Adipocyte (in vitro differentiated cells): ENCODE data around the gene YJU2.
A peak's percentile ranks its signal among the peaks of the same experiment; 100 is the strongest.
"Not testable (repeated sequence)": the region's sequence is repeated elsewhere in the genome, so short reads cannot be mapped to it uniquely, and the experiment has no call there.

ENCODE experiments used
- DNase-seq: peaks from one replicate; pipeline ENCODE4 v3.0.0-alpha.2; 2015; ENCODE audit warnings: low read depth
- H3K27me3 ChIP-seq: replicated peaks from 2 replicates; pipeline ENCODE4 v1.7.0; 2013; ENCODE audit warnings: mild to moderate bottlenecking, low read length, moderate library complexity; ENCODE audit not compliant: control insufficient read depth, insufficient read depth
- H3K36me3 ChIP-seq: 2 replicates; pipeline ENCODE4 v1.7.0; 2013; ENCODE audit warnings: low read length, mild to moderate bottlenecking, moderate library complexity; ENCODE audit not compliant: control insufficient read depth, insufficient read depth, severe bottlenecking
- H3K4me1 ChIP-seq: 2 replicates; pipeline ENCODE4 v1.7.0; 2013; ENCODE audit warnings: mild to moderate bottlenecking, low read length, moderate library complexity; ENCODE audit not compliant: control insufficient read depth, insufficient read depth
- H3K4me3 ChIP-seq: 2 replicates; pipeline ENCODE4 v1.7.0; 2013; ENCODE audit warnings: mild to moderate bottlenecking, low read length, moderate library complexity
- H3K9ac ChIP-seq: 2 replicates; pipeline ENCODE4 v1.7.0; 2013; ENCODE audit warnings: mild to moderate bottlenecking, low read length, moderate library complexity
- H3K9me3 ChIP-seq: 2 replicates; pipeline ENCODE4 v1.7.0; 2013; ENCODE audit warnings: mild to moderate bottlenecking, low read length, moderate library complexity; ENCODE audit not compliant: control insufficient read depth

YJU2 gene

DNA sequence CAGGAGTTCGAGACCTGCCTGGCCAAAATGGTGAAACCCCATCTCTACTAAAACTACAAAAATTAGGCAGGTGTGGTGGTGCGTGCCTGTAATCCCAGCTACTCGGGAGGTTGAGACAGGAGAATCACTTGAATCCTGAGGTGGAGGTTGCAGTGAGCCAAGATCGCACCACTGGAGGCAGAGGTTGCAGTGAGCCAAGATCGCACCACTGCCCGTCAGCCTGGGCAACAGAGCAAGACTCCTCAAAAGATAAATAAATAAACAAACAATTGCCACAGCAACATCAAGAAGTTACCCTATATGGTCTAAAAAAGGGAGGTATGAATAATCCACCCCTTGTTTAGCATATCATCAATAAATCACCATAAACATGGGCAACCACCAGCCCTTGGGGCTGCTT, 942 bp upstream of the YJU2 start:
- H3K9ac ChIP-seq, H3K9me3 ChIP-seq, H3K4me1 ChIP-seq, H3K27me3 ChIP-seq, DNase-seq: not testable (repeated sequence)
- H3K4me3 ChIP-seq: peak overlapping the region; percentile 91
- H3K36me3 ChIP-seq: peaks cover 20% of the 10 kb centered on the region

DNA sequence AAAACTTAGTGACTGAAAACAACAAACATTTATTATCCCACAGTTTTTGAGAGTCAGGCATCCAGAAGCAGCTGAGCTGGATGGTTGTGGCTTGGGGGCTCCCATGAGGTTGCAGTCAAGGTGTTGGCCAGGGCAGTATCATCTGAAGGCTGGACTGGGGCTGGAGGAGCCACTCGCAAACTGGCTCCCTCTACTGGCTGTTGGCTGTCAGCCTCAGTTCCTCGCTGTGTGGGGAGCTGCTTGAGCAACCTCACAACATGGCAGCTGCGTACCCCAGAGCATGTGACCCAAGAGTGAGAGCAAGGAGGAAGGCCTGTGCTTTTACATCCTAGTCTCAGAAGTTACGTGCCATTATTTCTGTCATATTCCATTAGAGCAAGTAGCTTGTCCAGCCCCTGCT, 9.7 kb downstream of the YJU2 start:
- H3K4me1 ChIP-seq: no peaks in the 10 kb centered on the region
- no peak overlapping the region for H3K4me3 ChIP-seq
- H3K9me3 ChIP-seq: peaks cover 4% of the 10 kb centered on the region
- H3K36me3 ChIP-seq: peaks cover 59% of the 10 kb centered on the region
- no peak for DNase-seq
- H3K9ac ChIP-seq: no peak overlapping the region
- H3K27me3 ChIP-seq: no peaks in the 10 kb centered on the region

DNA sequence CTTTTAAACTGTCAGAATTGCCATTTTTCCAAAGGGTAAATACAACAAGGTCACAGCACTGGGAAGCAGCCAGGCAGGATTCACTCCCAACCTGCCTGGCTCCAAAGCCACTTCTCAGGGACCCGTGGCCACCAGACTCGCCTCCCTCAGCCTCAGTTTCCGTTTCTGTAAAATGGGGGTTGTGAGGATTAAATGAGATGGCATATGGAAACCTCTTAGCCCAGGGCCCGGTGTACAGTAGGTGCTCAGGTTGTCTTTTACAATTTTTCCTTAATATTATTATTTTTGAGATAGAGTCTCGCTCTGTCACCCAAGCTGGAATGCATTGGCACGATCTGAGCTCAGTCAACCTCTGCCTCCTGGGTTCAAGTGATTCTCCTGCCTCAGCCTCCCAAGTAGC, 10.1 kb downstream of the YJU2 start:
- H3K4me3 ChIP-seq: no peak overlapping the region
- H3K9ac ChIP-seq: no peak overlapping the region
- no peaks in the 10 kb centered on the region for H3K4me1 ChIP-seq
- peaks cover 56% of the 10 kb centered on the region for H3K36me3 ChIP-seq
- no peak for DNase-seq
- peaks cover 4% of the 10 kb centered on the region for H3K9me3 ChIP-seq
- H3K27me3 ChIP-seq: no peaks in the 10 kb centered on the region

DNA sequence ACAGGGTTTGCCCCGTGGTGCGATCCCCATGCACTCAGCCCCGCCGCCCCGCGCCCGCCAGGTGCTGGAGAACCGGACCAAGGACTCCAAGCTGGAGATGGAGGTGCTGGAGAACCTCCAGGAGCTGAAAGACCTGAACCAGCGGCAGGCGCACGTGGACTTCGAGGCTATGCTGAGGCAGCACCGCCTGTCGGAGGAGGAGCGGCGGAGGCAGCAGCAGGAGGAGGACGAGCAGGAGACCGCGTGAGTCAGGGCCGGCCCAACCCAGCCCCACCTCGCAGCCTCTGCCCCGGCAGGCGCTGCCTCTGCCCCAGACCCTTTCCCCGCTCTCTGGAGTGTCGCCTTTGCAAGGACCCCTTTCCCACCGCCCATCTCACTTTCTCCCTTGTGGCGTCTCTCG, 11.3 kb downstream of the YJU2 start:
- peaks cover 55% of the 10 kb centered on the region for H3K36me3 ChIP-seq
- H3K4me1 ChIP-seq: no peaks in the 10 kb centered on the region
- H3K9ac ChIP-seq: no peak overlapping the region
- no peak overlapping the region for H3K4me3 ChIP-seq
- no peak for DNase-seq
- peaks cover 4% of the 10 kb centered on the region for H3K9me3 ChIP-seq
- no peaks in the 10 kb centered on the region for H3K27me3 ChIP-seq

DNA sequence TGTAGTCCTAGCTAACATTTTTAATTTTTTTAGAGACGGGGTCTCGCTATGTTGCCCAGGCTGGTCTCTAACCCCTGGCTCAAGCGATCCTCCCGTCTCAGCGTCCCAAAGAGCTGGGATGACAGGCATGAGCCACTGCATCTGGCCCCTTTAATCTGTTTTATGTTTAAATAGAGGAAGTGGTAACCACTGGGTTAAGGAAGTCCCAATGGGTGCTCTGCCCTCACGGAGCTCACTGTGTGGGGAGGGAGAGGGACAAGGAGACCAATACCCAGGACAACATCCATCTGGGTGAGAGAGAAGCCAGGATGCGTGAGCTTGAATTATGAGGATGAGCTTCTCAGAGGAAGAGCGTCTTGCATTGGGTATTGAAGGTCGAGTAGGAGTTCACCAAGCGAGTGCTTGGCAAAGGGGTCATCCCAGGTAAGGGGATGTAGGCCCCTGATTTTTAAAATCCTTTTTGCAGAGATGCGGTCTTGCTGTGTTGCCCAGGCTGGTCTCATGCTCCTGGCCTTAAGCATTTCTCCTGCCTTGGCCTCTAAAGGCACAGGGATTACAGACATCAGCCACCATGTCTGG, 13.8 kb downstream of the YJU2 start:
- Histone ChIP-seq H3K4me1 (no peaks in the 10 kb centered on the region), H3K9ac (no peak overlapping the region), H3K36me3 (peaks cover 42% of the 10 kb centered on the region), H3K9me3 (peaks cover 4% of the 10 kb centered on the region), H3K4me3 (no peak overlapping the region), H3K27me3 (no peaks in the 10 kb centered on the region)
- DNase-seq: no peak

DNA sequence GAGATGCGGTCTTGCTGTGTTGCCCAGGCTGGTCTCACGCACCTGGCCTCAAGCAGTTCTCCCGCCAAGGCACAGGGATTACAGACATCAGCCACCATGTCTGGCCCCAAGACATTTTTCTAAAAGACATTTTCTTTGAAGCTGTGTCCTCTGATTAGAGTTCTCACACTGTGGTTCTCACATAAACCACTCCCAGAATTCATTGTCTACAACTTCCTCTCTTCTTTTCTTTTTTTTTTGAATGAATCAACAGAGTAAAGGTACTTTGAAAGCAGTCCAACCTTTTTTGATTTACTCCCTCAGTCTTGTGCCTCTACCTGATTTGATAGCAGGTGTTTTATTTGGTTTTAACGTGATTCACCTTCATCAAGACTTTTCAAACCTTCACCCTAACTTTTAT, 17.9 kb downstream of the YJU2 start:
- DNase-seq: no peak
- Histone ChIP-seq H3K4me1 (peaks cover 5% of the 10 kb centered on the region), H3K36me3 (peaks cover 42% of the 10 kb centered on the region), H3K4me3 (no peak overlapping the region), H3K9me3 (no peaks in the 10 kb centered on the region), H3K9ac (no peak overlapping the region), H3K27me3 (no peaks in the 10 kb centered on the region)

DNA sequence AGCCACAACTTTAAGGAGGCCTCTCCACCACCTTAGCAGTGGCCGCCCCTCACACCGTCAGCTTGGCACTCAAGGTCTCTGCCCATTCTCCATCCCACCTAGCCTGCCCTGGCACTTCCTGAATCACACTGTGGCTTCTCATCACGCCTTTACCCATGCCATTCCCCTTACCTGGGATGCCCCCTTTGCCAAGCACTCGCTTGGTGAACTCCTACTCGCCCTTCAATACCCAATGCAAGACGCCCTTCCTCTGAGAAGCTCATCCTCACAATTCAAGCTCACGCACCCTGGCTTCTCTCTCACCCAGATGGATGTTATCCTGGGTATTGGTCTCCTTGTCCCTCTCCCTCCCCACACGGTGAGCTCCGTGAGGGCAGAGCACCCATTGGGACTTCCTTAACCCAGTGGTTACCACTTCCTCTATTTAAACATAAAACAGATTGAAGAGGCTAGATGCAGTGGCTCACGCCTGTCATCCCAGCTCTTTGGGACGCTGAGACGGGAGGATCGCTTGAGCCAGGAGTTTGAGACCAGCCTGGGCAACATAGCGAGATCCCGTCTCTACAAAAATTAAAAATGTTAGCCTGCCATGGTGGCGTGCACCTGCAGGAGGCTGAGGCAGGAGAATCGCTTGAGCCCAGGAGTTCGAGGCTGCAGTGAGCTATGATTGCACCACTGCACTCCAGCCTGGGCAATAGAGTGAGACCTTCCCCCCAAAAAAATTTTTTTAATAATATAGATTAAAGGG, 19.5 kb downstream of the YJU2 start:
- peaks cover 32% of the 10 kb centered on the region for H3K36me3 ChIP-seq
- no peak for DNase-seq
- H3K4me1 ChIP-seq: peaks cover 5% of the 10 kb centered on the region
- H3K9me3 ChIP-seq: no peaks in the 10 kb centered on the region
- no peaks in the 10 kb centered on the region for H3K27me3 ChIP-seq
- no peak overlapping the region for H3K4me3 ChIP-seq
- no peak overlapping the region for H3K9ac ChIP-seq

DNA sequence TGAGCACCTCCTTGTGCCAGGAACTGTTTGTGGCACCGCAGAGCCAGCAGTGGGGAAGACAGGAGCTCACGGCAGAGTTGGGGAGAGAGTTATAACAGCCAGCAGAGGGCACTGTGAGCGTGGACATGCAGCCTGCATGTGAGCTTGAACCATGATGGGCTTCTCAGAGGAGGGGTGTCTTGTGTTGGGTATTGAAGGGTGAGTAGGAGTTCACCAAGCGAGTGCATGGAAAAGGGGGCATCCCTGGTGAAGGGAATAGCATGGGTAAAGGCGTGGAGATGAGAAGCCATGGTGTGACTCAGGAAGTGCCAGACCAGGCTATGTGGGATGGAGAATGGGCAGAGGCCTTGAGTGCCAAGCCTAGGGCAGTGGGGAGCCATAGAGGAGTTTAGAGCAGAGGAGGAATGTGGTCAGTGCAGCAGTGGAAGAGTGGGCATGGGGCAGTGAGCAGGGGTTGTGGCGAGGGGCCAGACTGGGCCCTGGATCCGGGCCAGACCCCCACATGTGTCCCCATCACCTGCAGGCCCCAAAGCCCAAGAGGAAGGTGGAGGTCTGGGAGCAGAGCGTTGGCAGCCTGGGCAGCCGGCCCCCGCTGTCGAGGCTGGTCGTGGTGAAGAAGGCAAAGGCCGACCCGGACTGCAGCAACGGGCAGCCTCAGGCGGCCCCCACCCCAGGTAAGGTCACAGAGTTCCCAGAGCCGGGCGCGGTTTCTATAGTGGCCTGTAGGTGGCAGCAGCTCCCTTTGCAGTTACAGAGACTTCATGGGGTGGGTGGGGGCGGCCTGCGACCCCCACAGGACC, 20.4 kb downstream of the YJU2 start:
- DNase-seq: peak; percentile 65
- Histone ChIP-seq H3K36me3 (peaks cover 31% of the 10 kb centered on the region), H3K9me3 (no peaks in the 10 kb centered on the region), H3K9ac (no peak overlapping the region), H3K27me3 (no peaks in the 10 kb centered on the region), H3K4me3 (no peak overlapping the region), H3K4me1 (peaks cover 5% of the 10 kb centered on the region)

DNA sequence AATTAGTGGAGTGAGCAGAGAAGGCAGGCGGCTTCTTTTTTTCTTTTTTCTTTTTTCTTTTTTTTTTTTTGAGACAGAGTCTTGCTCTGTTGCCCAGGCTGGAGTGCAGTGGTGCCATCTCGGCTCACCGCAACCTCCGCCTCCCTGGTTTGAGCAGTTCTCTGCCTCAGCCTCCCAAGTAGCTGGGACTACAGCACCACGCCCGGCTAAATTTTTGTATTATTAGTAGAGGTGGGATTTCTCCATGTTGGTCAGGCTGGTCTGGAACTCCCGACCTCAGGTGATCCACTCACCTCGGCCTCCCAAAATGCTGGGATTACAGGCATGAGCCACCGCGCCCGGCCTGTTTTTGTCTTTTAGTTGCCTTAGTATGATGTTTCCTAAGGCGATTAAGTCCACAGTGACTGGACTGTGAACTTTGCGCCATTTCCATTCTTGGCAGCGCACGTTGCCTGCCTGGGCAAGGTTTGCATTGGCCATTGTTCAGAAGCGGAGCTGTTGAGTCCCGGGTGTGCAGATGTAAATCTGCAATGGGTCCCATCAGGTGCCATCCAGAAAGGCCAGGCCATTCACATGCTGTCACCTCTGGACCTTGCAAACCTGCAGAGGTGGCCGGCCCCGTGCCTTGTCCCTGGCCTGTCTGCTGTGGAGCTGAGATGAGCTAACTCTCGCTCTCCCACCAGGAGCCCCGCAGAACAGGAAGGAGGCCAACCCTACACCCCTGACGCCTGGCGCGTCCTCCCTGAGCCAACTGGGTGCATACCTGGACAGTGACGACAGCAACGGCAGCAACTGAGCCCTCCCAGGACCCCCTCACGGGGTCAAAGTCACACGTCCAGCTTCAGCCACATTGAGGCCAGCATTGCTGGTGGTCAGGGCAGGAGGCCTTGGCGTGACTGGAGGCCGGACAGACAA, 21.3 kb downstream of the YJU2 start:
- H3K36me3 ChIP-seq: peaks cover 26% of the 10 kb centered on the region
- no peaks in the 10 kb centered on the region for H3K9me3 ChIP-seq
- peaks cover 5% of the 10 kb centered on the region for H3K4me1 ChIP-seq
- DNase-seq: no peak
- H3K9ac ChIP-seq: no peak overlapping the region
- no peaks in the 10 kb centered on the region for H3K27me3 ChIP-seq
- no peak overlapping the region for H3K4me3 ChIP-seq

DNA sequence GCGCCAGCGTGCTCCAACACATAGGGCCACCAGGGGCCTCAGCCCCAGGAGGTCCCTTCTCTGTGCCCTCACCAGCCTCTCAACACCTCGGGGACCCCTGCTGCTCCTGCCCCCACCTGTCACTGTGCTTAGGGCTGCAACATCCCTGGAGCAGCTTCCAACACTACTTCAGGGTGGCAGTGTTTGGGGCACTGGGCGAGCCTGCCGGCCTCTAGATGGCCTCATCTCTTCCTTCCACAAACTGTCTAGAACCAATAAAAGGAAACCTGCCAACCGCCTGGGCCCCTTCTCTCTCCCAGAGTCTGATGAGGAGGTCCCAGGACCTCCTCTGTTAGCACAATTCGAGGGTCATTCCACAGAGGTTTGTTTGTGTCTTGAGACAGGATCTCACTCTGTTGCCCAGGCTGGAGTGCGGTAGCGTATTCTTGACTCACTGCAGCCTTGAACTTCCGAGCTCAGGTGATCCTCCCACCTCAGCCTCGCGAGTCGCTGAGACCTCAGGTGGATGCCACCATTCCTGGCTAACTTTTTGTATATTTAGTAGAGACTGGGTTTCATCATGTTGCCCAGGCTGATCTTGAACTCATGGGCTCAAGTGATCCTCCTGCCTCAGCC, 22.0 kb downstream of the YJU2 start:
- Histone ChIP-seq H3K27me3 (no peaks in the 10 kb centered on the region), H3K4me3 (no peak overlapping the region), H3K9me3 (no peaks in the 10 kb centered on the region), H3K36me3 (peaks cover 26% of the 10 kb centered on the region), H3K4me1 (peaks cover 5% of the 10 kb centered on the region), H3K9ac (no peak overlapping the region)
- no peak for DNase-seq
